HCT116 (cell line): ENCODE measurements around the gene CIB4. TPM values are rescaled to one million over a fixed set of nuclear protein-coding genes. Genes with fewer than 3 reads are reported as not detected.

ENCODE experiments used
- ATAC-seq: fragments of 200-7000 bp; cut with Tn5 transposase; 2 replicates; pipeline ENCODE4 v1.9.1; 2020; ENCODE audit warnings: mild to moderate bottlenecking, moderate library complexity
- BruUV-seq: library from RNA; stranded (reverse); fragments of 400-500 nt; replicated peaks from 2 replicates; lab custom pipeline; 2021; lab: Mats Ljungman, UMichigan
- CTCF ChIA-PET: fragments of 300-600 bp; sonication (Branson Sonifier 250); formaldehyde crosslinking; loops from one replicate; lab custom pipeline; 2021; ENCODE audit warnings: antibody characterized with exemption; lab: Charles Lee
- POLR2A ChIA-PET: fragments of 300-600, 350-600 bp; sonication (Branson Sonifier 250); formaldehyde crosslinking; loops from one replicate; lab custom pipeline; 2021; ENCODE audit warnings: antibody characterized with exemption; lab: Charles Lee
- RAD21 ChIA-PET, 2 experiments: fragments of 300-600 bp; sonication (Branson Sonifier 250); formaldehyde crosslinking; loops; one replicate each; lab custom pipeline; 2023; ENCODE audit warnings: low total read pairs in 2 of 2; ENCODE audit not compliant: uncharacterized antibody in 2 of 2, unreplicated experiment in 2 of 2, low non-redundant PET in 1 of 2; lab: Charles Lee
- DNase-seq: peaks from one replicate; pipeline ENCODE4 v3.0.0-alpha.2; 2010; ENCODE audit warnings: low read depth, low spot score
- H2AFZ ChIP-seq: fragments of 200-600 bp; shearing (Covaris generic), sonication (generic); 2 replicates; pipeline ENCODE4 v1.6.1; 2017; ENCODE audit warnings: low read depth, mixed run types, mixed read lengths, antibody characterized with exemption, low read length; ENCODE audit not compliant: poor library complexity, severe bottlenecking
- H3K27ac ChIP-seq: 2 replicates; pipeline ENCODE4 v1.5.1; 2012; ENCODE audit warnings: low read depth, low read length
- H3K27me3 ChIP-seq: fragments of 200-600 bp; sonication (generic); 2 replicates; pipeline ENCODE4 v1.6.1; 2016; ENCODE audit warnings: mixed run types, low read length, mixed read lengths; ENCODE audit not compliant: insufficient read depth
- H3K36me3 ChIP-seq, 2 experiments: fragments of 200-500 bp in 1 of 2; fragments of 200-600 bp in 1 of 2; sonication (Bioruptor generic) in 1 of 2; sonication (generic) in 1 of 2; 2 replicates each; pipeline versions ENCODE4 v1.5.1 to v1.6.1; 2014 to 2016; ENCODE audit warnings: low read length in 2 of 2, inconsistent platforms in 1 of 2, mixed read lengths in 1 of 2, mixed run types in 1 of 2; ENCODE audit not compliant: insufficient read depth in 2 of 2, control insufficient read depth in 1 of 2
- H3K4me1 ChIP-seq, 2 experiments: fragments of 200-600 bp in 1 of 2; sonication (generic) in 1 of 2; 2 replicates each; pipeline versions ENCODE4 v1.5.1 to v1.6.1; 2012 to 2017; ENCODE audit warnings: low read length in 2 of 2, inconsistent platforms in 1 of 2, mild to moderate bottlenecking in 1 of 2, mixed read lengths in 1 of 2, mixed run types in 1 of 2, moderate library complexity in 1 of 2; ENCODE audit not compliant: insufficient read depth in 2 of 2, control insufficient read depth in 1 of 2
- H3K4me2 ChIP-seq: fragments of 200-600 bp; sonication (generic); 2 replicates; pipeline ENCODE4 v1.6.1; 2017; ENCODE audit warnings: mixed run types, low read length, mixed read lengths
- H3K4me3 ChIP-seq, 2 experiments: fragments of 200-600 bp in 1 of 2; sonication (generic) in 1 of 2; replicated peaks in 1 of 2; 2 replicates each; pipeline ENCODE4 v1.5.1; 2011 to 2016; ENCODE audit warnings: low read length in 2 of 2, control low read depth in 1 of 2, low read depth in 1 of 2, mild to moderate bottlenecking in 1 of 2, mixed read lengths in 1 of 2, mixed run types in 1 of 2
- H3K79me2 ChIP-seq: fragments of 200-600 bp; sonication (generic); 2 replicates; pipeline ENCODE4 v1.6.1; 2017; ENCODE audit warnings: mild to moderate bottlenecking, mixed run types, low read length, moderate library complexity, mixed read lengths; ENCODE audit not compliant: insufficient read depth
- H3K9ac ChIP-seq: fragments of 200-600 bp; sonication (generic); 2 replicates; pipeline ENCODE4 v1.6.1; 2016; ENCODE audit warnings: low read length, mixed read lengths
- H3K9me2 ChIP-seq: fragments of 200-600 bp; sonication (generic), shearing (Covaris generic); 2 replicates; pipeline ENCODE4 v1.6.1; 2017; ENCODE audit warnings: mixed run types, mild to moderate bottlenecking, moderate library complexity; ENCODE audit not compliant: insufficient read depth
- H3K9me3 ChIP-seq, 2 experiments: fragments of 200-500 bp in 1 of 2; fragments of 200-600 bp in 1 of 2; sonication (Bioruptor generic) in 1 of 2; sonication (generic) in 1 of 2; 2 replicates each; pipeline ENCODE4 v1.6.1; 2014 to 2017; ENCODE audit warnings: low read length in 2 of 2, mixed read lengths in 2 of 2, inconsistent platforms in 1 of 2, low read depth in 1 of 2, mild to moderate bottlenecking in 1 of 2, mixed run types in 1 of 2, moderate library complexity in 1 of 2; ENCODE audit not compliant: control insufficient read depth in 1 of 2, insufficient read depth in 1 of 2
- H4K20me1 ChIP-seq: fragments of 200-600 bp; sonication (generic), shearing (Covaris generic); 2 replicates; pipeline ENCODE4 v1.6.1; 2017; ENCODE audit warnings: mixed run types, mild to moderate bottlenecking, moderate library complexity; ENCODE audit not compliant: insufficient read depth
- ATF3 ChIP-seq: IDR thresholded peaks from 2 replicates; pipeline ENCODE4 v1.6.1; 2012
- CEBPB ChIP-seq: IDR thresholded peaks from 2 replicates; pipeline ENCODE4 v1.6.1; 2012; ENCODE audit warnings: low read depth
- EGR1 ChIP-seq: IDR thresholded peaks from 2 replicates; pipeline ENCODE4 v1.6.1; 2012; ENCODE audit warnings: low read depth
- ELF1 ChIP-seq: IDR thresholded peaks from 2 replicates; pipeline ENCODE4 v1.6.1; 2012; ENCODE audit warnings: low read depth, borderline replicate concordance
- EZH2phosphoT487 ChIP-seq: fragments of 200-600 bp; IDR thresholded peaks from 2 replicates; pipeline ENCODE4 v1.6.1; 2018; ENCODE audit warnings: antibody characterized with exemption, borderline replicate concordance
- FOSL1 ChIP-seq: IDR thresholded peaks from 2 replicates; pipeline ENCODE4 v1.6.1; 2012; ENCODE audit warnings: low read depth
- JUND ChIP-seq: IDR thresholded peaks from 2 replicates; pipeline ENCODE4 v1.6.1; 2012
- POLR2A ChIP-seq: IDR thresholded peaks from 2 replicates; pipeline ENCODE4 v1.7.0; 2011; ENCODE audit warnings: borderline replicate concordance; ENCODE audit not compliant: insufficient read depth, insufficient read length; ENCODE audit errors: extremely low read depth
- POLR2AphosphoS5 ChIP-seq: IDR thresholded peaks from 2 replicates; pipeline ENCODE4 v1.6.1; 2011; ENCODE audit warnings: mild to moderate bottlenecking, low read depth, low read length, moderate library complexity
- RAD21 ChIP-seq: IDR thresholded peaks from 2 replicates; pipeline ENCODE4 v1.6.1; 2012; ENCODE audit warnings: low read depth, mild to moderate bottlenecking
- REST ChIP-seq: IDR thresholded peaks from 2 replicates; pipeline ENCODE4 v1.6.1; 2012; ENCODE audit warnings: low read depth
- SIN3A ChIP-seq: IDR thresholded peaks from 2 replicates; pipeline ENCODE4 v1.6.1; 2012; ENCODE audit warnings: low read depth
- SRF ChIP-seq: IDR thresholded peaks from 2 replicates; pipeline ENCODE4 v1.6.1; 2012; ENCODE audit warnings: low read depth
- TCF7L2 ChIP-seq: IDR thresholded peaks from 2 replicates; pipeline ENCODE4 v1.7.0; 2011; ENCODE audit warnings: borderline replicate concordance, inconsistent platforms; ENCODE audit not compliant: insufficient read depth, insufficient read length; ENCODE audit errors: extremely low read depth
- ZBTB33 ChIP-seq: IDR thresholded peaks from 2 replicates; pipeline ENCODE4 v1.6.1; 2011; ENCODE audit warnings: mild to moderate bottlenecking, low read length, moderate library complexity; ENCODE audit not compliant: insufficient replicate concordance; ENCODE audit errors: extremely low read depth
- ZFX ChIP-seq: fragments of 450-650 bp; IDR thresholded peaks from 2 replicates; pipeline ENCODE4 v1.6.1; 2017
- intact Hi-C: fragments of 100-400 bp; cut with micrococcal nuclease; formaldehyde crosslinking; loops from 2 replicates; pipeline ENCODE4 v1.10.0; 2022
- total RNA-seq: library from RNA; stranded (reverse); gene quantifications from one replicate; pipeline ENCODE4 v1.2.1, GENCODE V29; 2021; ENCODE audit not compliant: unreplicated experiment
- TF ChIP-seq, protein P1 (sequence below), 3 experiments: fragments of 200-600 bp in 1 of 3; sonication (generic) in 1 of 3; IDR thresholded peaks in 2 of 3; conservative IDR thresholded peaks in 1 of 3; 2 replicates each; pipeline ENCODE4 v1.5.1; 2012 to 2017; ENCODE audit warnings: low read depth in 2 of 3, low read length in 2 of 3, antibody characterized with exemption in 1 of 3, borderline replicate concordance in 1 of 3, control low read depth in 1 of 3, mild to moderate bottlenecking in 1 of 3, mixed read lengths in 1 of 3, mixed run types in 1 of 3, moderate library complexity in 1 of 3; ENCODE audit not compliant: insufficient read depth in 1 of 3

The CIB4 gene
- total RNA-seq, 1 experiment from 2014 or later, result not detected

DNA sequence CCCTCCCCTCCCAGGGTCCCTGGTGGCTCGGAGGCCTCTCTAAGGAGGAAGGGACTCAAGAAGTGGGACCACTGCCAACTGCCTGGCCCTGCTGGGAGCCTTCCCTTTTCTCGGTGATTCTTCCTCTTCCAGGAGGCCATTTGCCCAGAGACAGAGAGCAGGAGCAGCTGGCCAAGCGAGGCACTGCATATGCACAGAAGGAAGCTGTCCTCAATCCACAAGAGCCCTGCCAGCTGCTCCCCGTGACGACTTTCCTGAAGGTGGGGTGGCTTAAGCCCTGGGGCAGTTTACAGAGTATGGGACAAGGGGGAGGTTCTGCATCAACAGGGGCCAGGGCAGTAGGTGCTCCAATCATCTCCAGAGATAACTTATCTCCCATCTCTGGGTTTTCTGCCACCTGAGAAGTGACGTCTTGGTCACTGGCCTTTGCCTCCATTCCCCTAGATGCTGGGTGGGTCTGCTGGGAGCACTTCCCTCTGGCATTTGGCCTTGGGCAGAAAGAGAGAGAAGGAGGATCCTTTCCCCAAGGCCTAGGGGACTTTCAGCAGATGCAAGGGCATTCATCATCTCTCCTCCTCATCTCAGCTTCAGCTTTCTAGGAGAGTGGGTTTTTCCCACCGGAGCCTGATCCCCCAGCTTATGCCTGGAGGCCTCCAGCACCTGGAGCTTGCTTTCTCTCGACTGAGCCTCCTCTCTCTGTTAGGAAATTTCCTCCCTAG is 28.5 kb downstream of the CIB4 start:
- Histone ChIP-seq H3K9me3 (no peaks in the 10 kb centered on the region), H3K9me2 (no peaks in the 10 kb centered on the region), H3K79me2 (no peaks in the 10 kb centered on the region), H3K36me3 (no peaks in the 10 kb centered on the region), H3K4me3 (no peak overlapping the region), H3K4me1 (peaks cover 0 to under 1% of the 10 kb centered on the region in 2 experiments; a peak in 1 of 4 replicates), H3K27me3 (no peaks in the 10 kb centered on the region), H3K9ac (no peak overlapping the region), H2AFZ (no peak overlapping the region), H3K27ac (no peak overlapping the region), H4K20me1 (no peaks in the 10 kb centered on the region), H3K4me2 (no peak overlapping the region)
- no TSS peak for BruUV-seq
- no peak for ATAC-seq
- intact Hi-C loops, result no loop called here
- no peak for DNase-seq
- POLR2A ChIA-PET, result no interaction called here
- RAD21 ChIA-PET, result no interaction called here
- CTCF ChIA-PET, result no interaction called here
- TF ChIP-seq POLR2A, result no peak
- no peak for TF ChIP-seq EGR1
- no peak for TF ChIP-seq ATF3
- TF ChIP-seq JUND, result no peak
- TF ChIP-seq ZFX, result no peak
- no peak for TF ChIP-seq ELF1
- TF ChIP-seq POLR2AphosphoS5, result no peak
- no peak for TF ChIP-seq RAD21
- no peak for TF ChIP-seq CEBPB
- no peak for TF ChIP-seq SIN3A
- TF ChIP-seq ZBTB33, result no peak
- no peak for TF ChIP-seq REST
- no peak for TF ChIP-seq TCF7L2
- TF ChIP-seq, protein P1, sequence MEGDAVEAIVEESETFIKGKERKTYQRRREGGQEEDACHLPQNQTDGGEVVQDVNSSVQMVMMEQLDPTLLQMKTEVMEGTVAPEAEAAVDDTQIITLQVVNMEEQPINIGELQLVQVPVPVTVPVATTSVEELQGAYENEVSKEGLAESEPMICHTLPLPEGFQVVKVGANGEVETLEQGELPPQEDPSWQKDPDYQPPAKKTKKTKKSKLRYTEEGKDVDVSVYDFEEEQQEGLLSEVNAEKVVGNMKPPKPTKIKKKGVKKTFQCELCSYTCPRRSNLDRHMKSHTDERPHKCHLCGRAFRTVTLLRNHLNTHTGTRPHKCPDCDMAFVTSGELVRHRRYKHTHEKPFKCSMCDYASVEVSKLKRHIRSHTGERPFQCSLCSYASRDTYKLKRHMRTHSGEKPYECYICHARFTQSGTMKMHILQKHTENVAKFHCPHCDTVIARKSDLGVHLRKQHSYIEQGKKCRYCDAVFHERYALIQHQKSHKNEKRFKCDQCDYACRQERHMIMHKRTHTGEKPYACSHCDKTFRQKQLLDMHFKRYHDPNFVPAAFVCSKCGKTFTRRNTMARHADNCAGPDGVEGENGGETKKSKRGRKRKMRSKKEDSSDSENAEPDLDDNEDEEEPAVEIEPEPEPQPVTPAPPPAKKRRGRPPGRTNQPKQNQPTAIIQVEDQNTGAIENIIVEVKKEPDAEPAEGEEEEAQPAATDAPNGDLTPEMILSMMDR (IDR thresholded peaks at IDR 0.05 in 2 of 3, conservative IDR thresholded peaks at IDR 0.05 in 1 of 3; ENCODE audit: borderline replicate concordance in 1 of 3, insufficient read depth in 1 of 3, low read depth in 2 of 3, low read length in 2 of 3), result no peak
- TF ChIP-seq FOSL1, result no peak
- TF ChIP-seq SRF, result no peak
- TF ChIP-seq EZH2phosphoT487, result no peak
